Activated CD8-positive, alpha-beta memory T cell treated with anti-CD3 and anti-CD28 coated beads for 48 hours (primary cell): Measurements from ENCODE around the gene PLTP.
"Not testable (repeated sequence)": the region's sequence is repeated elsewhere in the genome, so short reads cannot be mapped to it uniquely, and the experiment has no call there.

Experiments used
- DNase-seq, 3 experiments: peaks; one replicate each; pipeline ENCODE4 v3.0.0-alpha.2; 2020; ENCODE audit warnings: low read depth in 2 of 3, low spot score in 2 of 3

Gene PLTP

GRCh38 chr20:45911486-45912343 is at the start of gene PLTP:
PLTP (minus strand) TSS chr20:45912155; CDS start chr20:45911452, 703 bp downstream.
- peak in 2 of 3 experiments; percentile 17 to 22 for DNase-seq

GRCh38 chr20:45959956-45960630 is 48.1 kb upstream of the PLTP start:
- no peak for DNase-seq

- no peak for DNase-seq
Observed at GRCh38 chr20:45959126-45959525, 47.2 kb upstream of the PLTP start.

- no peak for DNase-seq
Observed at GRCh38 chr20:45958593-45958992, 46.6 kb upstream of the PLTP start.

GRCh38 chr20:45957021-45957941 is 45.3 kb upstream of the PLTP start:
- DNase-seq = no peak

- DNase-seq = not testable (repeated sequence)
Observed at GRCh38 chr20:45956326-45956725, 44.4 kb upstream of the PLTP start.

GRCh38 chr20:45953672-45954071 is 41.7 kb upstream of the PLTP start:
- DNase-seq = no peak

- no peak for DNase-seq
Observed at GRCh38 chr20:45952861-45953260, 40.9 kb upstream of the PLTP start.

GRCh38 chr20:45951925-45952834 is 40.2 kb upstream of the PLTP start:
- DNase-seq = no peak

GRCh38 chr20:45950330-45950646 is 38.3 kb upstream of the PLTP start:
- no peak for DNase-seq

GRCh38 chr20:45949542-45950329 is 37.8 kb upstream of the PLTP start:
- no peak for DNase-seq

- no peak for DNase-seq
Observed at GRCh38 chr20:45948742-45949541, 37.0 kb upstream of the PLTP start.

- DNase-seq = no peak
Observed at GRCh38 chr20:45948261-45948733, 36.3 kb upstream of the PLTP start.

- no peak for DNase-seq
Observed at GRCh38 chr20:45947110-45947866, 35.3 kb upstream of the PLTP start.

- DNase-seq = peak in 1 of 3 experiments; percentile 36
Observed at GRCh38 chr20:45946149-45946970, 34.4 kb upstream of the PLTP start.

- DNase-seq = no peak
Observed at GRCh38 chr20:45945678-45946148, 33.8 kb upstream of the PLTP start.
